Liver (tissue), 9 donors: ENCODE data around the gene ZDHHC14. TPM values are rescaled to one million over a fixed set of nuclear protein-coding genes. Genes with fewer than 3 reads are reported as not detected.

ENCODE experiments used
- DNase-seq: peaks from one replicate; pipeline ENCODE4 v3.0.0-alpha.2; 2017; ENCODE audit warnings: low spot score
- H3K27ac ChIP-seq, 2 donors: one replicate each; pipeline ENCODE4 v1.7.0; 2013; ENCODE audit warnings: inconsistent platforms in 2 of 2, low read length in 2 of 2, control low read depth in 1 of 2, low read depth in 1 of 2, mild to moderate bottlenecking in 1 of 2
- H3K27me3 ChIP-seq, 4 donors: one replicate each; pipeline versions ENCODE4 v1.6.1 to v1.7.0; 2013; ENCODE audit warnings: low read length in 3 of 4, inconsistent platforms in 1 of 4, mild to moderate bottlenecking in 1 of 4, moderate library complexity in 1 of 4; ENCODE audit not compliant: control insufficient read depth in 4 of 4, insufficient read depth in 4 of 4
- H3K36me3 ChIP-seq, 4 donors: one replicate each; pipeline versions ENCODE4 v1.6.1 to v1.7.0; 2013; ENCODE audit warnings: low read length in 3 of 4, mild to moderate bottlenecking in 3 of 4, low read depth in 1 of 4, moderate library complexity in 1 of 4; ENCODE audit not compliant: control insufficient read depth in 4 of 4, insufficient read depth in 3 of 4
- H3K4me1 ChIP-seq, 4 donors: one replicate each; pipeline versions ENCODE4 v1.6.1 to v1.7.0; 2013; ENCODE audit warnings: low read length in 3 of 4, mild to moderate bottlenecking in 3 of 4, moderate library complexity in 1 of 4; ENCODE audit not compliant: control insufficient read depth in 4 of 4, insufficient read depth in 4 of 4
- H3K4me3 ChIP-seq, 3 donors: one replicate each; pipeline versions ENCODE4 v1.6.1 to v1.7.0; 2013; ENCODE audit warnings: low read length in 3 of 3, control low read depth in 1 of 3, low read depth in 1 of 3, mild to moderate bottlenecking in 1 of 3
- H3K9ac ChIP-seq, 2 donors: one replicate each; pipeline ENCODE4 v1.7.0; 2013; ENCODE audit warnings: low read length in 2 of 2, mild to moderate bottlenecking in 2 of 2, moderate library complexity in 2 of 2, control low read depth in 1 of 2, low read depth in 1 of 2
- H3K9me3 ChIP-seq, 4 donors: one replicate each; pipeline versions ENCODE4 v1.6.1 to v1.7.0; 2013; ENCODE audit warnings: low read length in 3 of 4; ENCODE audit not compliant: control insufficient read depth in 4 of 4
- ATF3 ChIP-seq: IDR thresholded peaks from 2 replicates; pipeline ENCODE4 v1.6.1; 2016; ENCODE audit warnings: antibody characterized with exemption
- FOXA1 ChIP-seq: IDR thresholded peaks from 2 replicates; pipeline ENCODE4 v1.6.1; 2016; ENCODE audit warnings: antibody characterized with exemption
- HNF4A ChIP-seq, 2 donors: conservative IDR thresholded peaks; 2 replicates each; pipeline ENCODE4 v1.6.1; 2016; ENCODE audit warnings: antibody characterized with exemption in 2 of 2, mild to moderate bottlenecking in 2 of 2
- HNF4G ChIP-seq: IDR thresholded peaks from 2 replicates; pipeline ENCODE4 v1.6.1; 2016; ENCODE audit warnings: antibody characterized with exemption
- NR2F2 ChIP-seq: IDR thresholded peaks from 2 replicates; pipeline ENCODE4 v1.6.1; 2016; ENCODE audit warnings: antibody characterized with exemption
- SP1 ChIP-seq: IDR thresholded peaks from 2 replicates; pipeline ENCODE4 v1.6.1; 2018; ENCODE audit warnings: antibody characterized with exemption, mild to moderate bottlenecking
- TAF1 ChIP-seq: conservative IDR thresholded peaks from 2 replicates; pipeline ENCODE4 v1.6.1; 2016; ENCODE audit warnings: antibody characterized with exemption, mild to moderate bottlenecking
- YY1 ChIP-seq: IDR thresholded peaks from 2 replicates; pipeline ENCODE4 v1.6.1; 2016; ENCODE audit warnings: antibody characterized with exemption, mild to moderate bottlenecking
- WGBS: extraction: QIAGEN DNeasy Blood & Tissue Kit; methylation state at CpG from one replicate; pipeline ENCODE4 v1.1.7; 2013; 5-methylcytosine and 5-hydroxymethylcytosine counted together
- polyA plus RNA-seq, 2 donors: library from polyadenylated mRNA; stranded (reverse) in 1 of 2; unstranded in 1 of 2; fragments of 200-250 nt in 1 of 2; fragments of >200 nt in 1 of 2; fragmentation: Nextera tagmentation in 1 of 2; extraction: Ambion mirVana in 1 of 2; gene quantifications; one replicate each; pipeline versions ENCODE4 v1.2.1 to v1.2.3, GENCODE V29; 2013 to 2015
- total RNA-seq, 2 donors: library from RNA; depleted of rRNA; stranded (reverse); fragments of >200 nt; gene quantifications; one replicate each; pipeline ENCODE4 v1.2.3, GENCODE V29; 2014
- TF ChIP-seq, protein P1 (sequence below): IDR thresholded peaks from 2 replicates; pipeline ENCODE4 v1.6.1; 2016; ENCODE audit warnings: antibody characterized with exemption
- TF ChIP-seq, protein P2 (sequence below): IDR thresholded peaks from 2 replicates; pipeline ENCODE4 v1.6.1; 2016; ENCODE audit warnings: antibody characterized with exemption
- TF ChIP-seq, protein P3 (sequence below): fragments of 150-350 bp; IDR thresholded peaks from 2 replicates; pipeline ENCODE4 v1.5.1; 2017; ENCODE audit warnings: improper control_type of control experiment, low read depth, low read length; ENCODE audit not compliant: missing input control
- donor health status: healthy.
- donor health status: healthy.
- donor health status: healthy.
- donor health status: healthy.
- donor health status: healthy.

ZDHHC14 gene
- total and polyA plus RNA-seq, 4 donors = 4.4 to 11.7 (median 8.4) TPM

GRCh38 chr6:157569543-157569942 is 188.6 kb downstream of the ZDHHC14 start:
- Histone ChIP-seq H3K9ac (no peak overlapping the region), H3K4me3 (no peak overlapping the region), H3K27ac (no peak overlapping the region), H3K9me3 (no peaks in the 10 kb centered on the region), H3K27me3 (no peaks in the 10 kb centered on the region), H3K36me3 (peaks cover 0 to 2% (median 0%) of the 10 kb centered on the region in 4 donors), H3K4me1 (no peaks in the 10 kb centered on the region)
- TF ChIP-seq ATF3 = no peak
- no peak for DNase-seq
- WGBS = 86% methylated on average over 3 of the region's 3 CpGs

GRCh38 chr6:157570104-157570503 is 189.1 kb downstream of the ZDHHC14 start:
- H3K36me3 ChIP-seq = peaks cover 0 to 2% (median 0%) of the 10 kb centered on the region in 4 donors
- H3K9ac ChIP-seq = no peak overlapping the region
- 93% methylated on average over 4 of the region's 4 CpGs for WGBS
- H3K9me3 ChIP-seq = no peaks in the 10 kb centered on the region
- H3K27me3 ChIP-seq = no peaks in the 10 kb centered on the region
- no peak overlapping the region for H3K27ac ChIP-seq
- no peak for DNase-seq
- TF ChIP-seq TAF1 = no peak
- no peak for TF ChIP-seq SP1
- TF ChIP-seq, protein P1, sequence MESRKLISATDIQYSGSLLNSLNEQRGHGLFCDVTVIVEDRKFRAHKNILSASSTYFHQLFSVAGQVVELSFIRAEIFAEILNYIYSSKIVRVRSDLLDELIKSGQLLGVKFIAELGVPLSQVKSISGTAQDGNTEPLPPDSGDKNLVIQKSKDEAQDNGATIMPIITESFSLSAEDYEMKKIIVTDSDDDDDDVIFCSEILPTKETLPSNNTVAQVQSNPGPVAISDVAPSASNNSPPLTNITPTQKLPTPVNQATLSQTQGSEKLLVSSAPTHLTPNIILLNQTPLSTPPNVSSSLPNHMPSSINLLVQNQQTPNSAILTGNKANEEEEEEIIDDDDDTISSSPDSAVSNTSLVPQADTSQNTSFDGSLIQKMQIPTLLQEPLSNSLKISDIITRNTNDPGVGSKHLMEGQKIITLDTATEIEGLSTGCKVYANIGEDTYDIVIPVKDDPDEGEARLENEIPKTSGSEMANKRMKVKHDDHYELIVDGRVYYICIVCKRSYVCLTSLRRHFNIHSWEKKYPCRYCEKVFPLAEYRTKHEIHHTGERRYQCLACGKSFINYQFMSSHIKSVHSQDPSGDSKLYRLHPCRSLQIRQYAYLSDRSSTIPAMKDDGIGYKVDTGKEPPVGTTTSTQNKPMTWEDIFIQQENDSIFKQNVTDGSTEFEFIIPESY = no peak
- TF ChIP-seq FOXA1 = no peak
- TF ChIP-seq ATF3 = no peak
- no peaks in the 10 kb centered on the region for H3K4me1 ChIP-seq
- no peak overlapping the region for H3K4me3 ChIP-seq

DNA sequence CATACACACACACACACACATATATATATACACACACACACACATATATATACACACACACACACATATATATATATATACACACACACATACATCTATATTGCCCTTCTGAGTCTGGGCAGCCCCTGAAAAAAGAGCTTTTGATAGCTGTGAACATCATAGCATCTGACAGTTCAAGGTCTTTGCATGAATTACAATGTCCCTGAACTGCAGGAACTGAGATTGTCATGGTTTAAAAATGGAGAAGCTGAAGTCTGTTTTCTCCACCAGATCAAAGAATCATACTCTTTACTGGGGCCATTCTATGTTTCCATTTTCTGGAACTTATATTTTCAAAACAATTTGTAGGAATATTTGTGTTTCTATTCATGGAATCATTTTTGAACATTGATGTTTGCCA is 189.8 kb downstream of the ZDHHC14 start:
- Histone ChIP-seq H3K9ac (no peak overlapping the region), H3K9me3 (no peaks in the 10 kb centered on the region), H3K4me1 (no peaks in the 10 kb centered on the region), H3K36me3 (peaks cover 0 to 2% (median 0%) of the 10 kb centered on the region in 4 donors), H3K27ac (no peak overlapping the region), H3K4me3 (no peak overlapping the region), H3K27me3 (no peaks in the 10 kb centered on the region)
- no peak for TF ChIP-seq SP1
- DNase-seq = no peak

GRCh38 chr6:157571269-157571668 is 190.3 kb downstream of the ZDHHC14 start:
- no peak for DNase-seq
- TF ChIP-seq HNF4A (conservative IDR thresholded peaks at IDR 0.05) = no peak
- no peak for TF ChIP-seq TAF1
- no peak for TF ChIP-seq SP1
- TF ChIP-seq HNF4G = no peak
- TF ChIP-seq YY1 = no peak
- TF ChIP-seq, protein P2, sequence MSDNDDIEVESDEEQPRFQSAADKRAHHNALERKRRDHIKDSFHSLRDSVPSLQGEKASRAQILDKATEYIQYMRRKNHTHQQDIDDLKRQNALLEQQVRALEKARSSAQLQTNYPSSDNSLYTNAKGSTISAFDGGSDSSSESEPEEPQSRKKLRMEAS = no peak
- no peak for TF ChIP-seq FOXA1
- TF ChIP-seq, protein P3, sequence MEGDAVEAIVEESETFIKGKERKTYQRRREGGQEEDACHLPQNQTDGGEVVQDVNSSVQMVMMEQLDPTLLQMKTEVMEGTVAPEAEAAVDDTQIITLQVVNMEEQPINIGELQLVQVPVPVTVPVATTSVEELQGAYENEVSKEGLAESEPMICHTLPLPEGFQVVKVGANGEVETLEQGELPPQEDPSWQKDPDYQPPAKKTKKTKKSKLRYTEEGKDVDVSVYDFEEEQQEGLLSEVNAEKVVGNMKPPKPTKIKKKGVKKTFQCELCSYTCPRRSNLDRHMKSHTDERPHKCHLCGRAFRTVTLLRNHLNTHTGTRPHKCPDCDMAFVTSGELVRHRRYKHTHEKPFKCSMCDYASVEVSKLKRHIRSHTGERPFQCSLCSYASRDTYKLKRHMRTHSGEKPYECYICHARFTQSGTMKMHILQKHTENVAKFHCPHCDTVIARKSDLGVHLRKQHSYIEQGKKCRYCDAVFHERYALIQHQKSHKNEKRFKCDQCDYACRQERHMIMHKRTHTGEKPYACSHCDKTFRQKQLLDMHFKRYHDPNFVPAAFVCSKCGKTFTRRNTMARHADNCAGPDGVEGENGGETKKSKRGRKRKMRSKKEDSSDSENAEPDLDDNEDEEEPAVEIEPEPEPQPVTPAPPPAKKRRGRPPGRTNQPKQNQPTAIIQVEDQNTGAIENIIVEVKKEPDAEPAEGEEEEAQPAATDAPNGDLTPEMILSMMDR = no peak
- TF ChIP-seq, protein P1 = no peak
- TF ChIP-seq NR2F2 = no peak
- Histone ChIP-seq H3K4me1 (no peaks in the 10 kb centered on the region), H3K27me3 (no peaks in the 10 kb centered on the region), H3K27ac (no peak overlapping the region), H3K9me3 (no peaks in the 10 kb centered on the region), H3K36me3 (no peaks in the 10 kb centered on the region), H3K9ac (no peak overlapping the region), H3K4me3 (no peak overlapping the region)
- WGBS = 94% methylated on average over 4 of the region's 4 CpGs
